GM12873 (cell line): ENCODE data around the gene TPCN2.

Source experiments
- TF ChIP-seq, protein P1 (sequence below): IDR thresholded peaks from 2 replicates; pipeline ENCODE4 v1.5.1; 2012; ENCODE audit warnings: low read depth, mild to moderate bottlenecking, moderate library complexity, low read length, control low read depth; ENCODE audit not compliant: insufficient read depth; ENCODE audit errors: missing control alignments

TPCN2 gene

DNA sequence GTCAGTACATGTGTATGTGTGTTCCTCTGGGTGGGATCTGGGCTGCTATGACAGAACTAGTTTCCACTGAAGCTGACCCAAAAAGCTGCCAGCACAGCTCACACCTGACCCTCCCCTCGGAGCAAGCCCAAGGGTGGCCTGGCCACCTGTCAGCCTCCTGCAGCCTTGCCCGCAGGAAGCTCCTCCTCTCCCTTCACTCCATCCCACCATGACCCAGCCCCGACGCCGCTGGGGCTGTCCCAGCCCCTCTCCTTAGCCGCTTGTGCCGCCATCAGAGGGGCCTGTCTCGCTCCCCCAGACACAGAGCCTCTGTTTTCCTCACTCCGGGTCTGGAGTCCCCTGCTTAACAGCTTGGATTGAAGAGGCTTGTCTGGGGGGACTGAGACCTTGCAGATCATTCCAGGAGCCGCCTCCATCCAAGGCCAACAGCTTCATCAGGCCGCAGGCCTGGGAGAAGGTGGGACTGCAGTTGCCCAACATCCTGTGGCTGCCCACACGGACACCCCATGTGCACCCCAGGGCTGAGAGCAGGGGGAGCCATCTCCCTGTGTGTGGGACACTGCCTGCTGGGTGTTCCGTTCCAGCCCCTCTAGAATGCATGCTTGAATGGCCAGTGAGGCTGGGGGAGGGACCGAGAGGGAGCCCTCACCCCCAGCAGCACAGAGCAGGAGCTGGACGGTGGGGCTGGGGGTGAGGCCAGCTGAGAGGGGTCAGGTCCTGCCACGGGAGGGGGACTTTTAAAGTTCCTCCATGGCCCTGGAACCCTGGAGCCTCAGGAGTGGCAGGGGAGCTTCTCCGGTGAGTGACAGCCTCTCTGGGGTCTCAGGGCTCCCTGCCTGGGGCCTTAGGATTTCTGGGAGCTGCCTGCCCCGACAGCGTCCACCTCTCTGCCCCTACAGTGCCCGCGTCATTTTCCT lies 36.4 kb upstream of the TPCN2 start:
- TF ChIP-seq, protein P1, sequence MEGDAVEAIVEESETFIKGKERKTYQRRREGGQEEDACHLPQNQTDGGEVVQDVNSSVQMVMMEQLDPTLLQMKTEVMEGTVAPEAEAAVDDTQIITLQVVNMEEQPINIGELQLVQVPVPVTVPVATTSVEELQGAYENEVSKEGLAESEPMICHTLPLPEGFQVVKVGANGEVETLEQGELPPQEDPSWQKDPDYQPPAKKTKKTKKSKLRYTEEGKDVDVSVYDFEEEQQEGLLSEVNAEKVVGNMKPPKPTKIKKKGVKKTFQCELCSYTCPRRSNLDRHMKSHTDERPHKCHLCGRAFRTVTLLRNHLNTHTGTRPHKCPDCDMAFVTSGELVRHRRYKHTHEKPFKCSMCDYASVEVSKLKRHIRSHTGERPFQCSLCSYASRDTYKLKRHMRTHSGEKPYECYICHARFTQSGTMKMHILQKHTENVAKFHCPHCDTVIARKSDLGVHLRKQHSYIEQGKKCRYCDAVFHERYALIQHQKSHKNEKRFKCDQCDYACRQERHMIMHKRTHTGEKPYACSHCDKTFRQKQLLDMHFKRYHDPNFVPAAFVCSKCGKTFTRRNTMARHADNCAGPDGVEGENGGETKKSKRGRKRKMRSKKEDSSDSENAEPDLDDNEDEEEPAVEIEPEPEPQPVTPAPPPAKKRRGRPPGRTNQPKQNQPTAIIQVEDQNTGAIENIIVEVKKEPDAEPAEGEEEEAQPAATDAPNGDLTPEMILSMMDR, result no peak

DNA sequence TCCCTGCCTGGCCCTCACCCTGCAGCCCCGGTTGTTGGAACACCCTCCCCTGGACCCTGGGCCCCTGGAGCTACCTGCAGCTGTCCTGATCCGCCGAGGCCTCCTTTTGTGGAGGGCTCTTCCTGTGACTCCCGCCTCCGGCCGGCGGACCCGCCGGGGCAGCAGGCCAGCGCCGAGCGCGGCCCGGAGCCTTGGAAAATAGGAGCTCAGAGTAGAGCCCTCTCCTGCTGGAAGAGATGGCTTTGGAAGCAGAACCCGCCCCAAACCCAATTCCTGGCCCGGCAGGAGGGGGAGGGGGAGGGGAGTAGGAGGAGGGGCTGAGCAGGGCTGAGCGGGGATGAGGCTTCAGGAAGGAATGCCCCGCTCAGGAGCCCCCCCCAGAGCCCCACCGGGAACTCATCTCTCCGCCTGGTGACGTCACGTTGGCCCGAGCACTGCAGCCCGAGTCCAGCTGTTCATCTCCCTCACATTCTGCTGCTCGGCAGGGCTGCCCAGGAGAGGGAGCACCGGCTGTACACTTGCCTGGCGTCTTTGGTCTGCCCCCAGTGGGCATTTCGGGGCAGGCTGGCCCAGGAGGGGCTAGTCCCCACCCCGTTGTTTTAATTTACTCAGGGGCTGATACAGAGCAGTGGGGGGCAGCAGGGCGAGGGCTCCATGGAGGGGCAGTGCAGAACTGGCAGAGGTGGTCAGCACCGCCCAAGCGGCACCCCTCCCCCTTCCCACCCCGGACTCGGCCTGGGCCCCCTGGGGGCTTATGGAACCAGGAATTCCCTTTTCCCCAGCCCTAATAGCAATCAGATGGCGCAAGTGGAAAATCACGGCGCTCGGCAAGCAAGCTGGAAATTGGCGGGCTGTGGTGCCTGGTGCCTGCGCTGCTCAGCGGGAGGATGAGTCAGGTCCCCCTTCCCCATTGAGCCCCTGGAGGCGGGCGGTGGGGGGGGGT lies 35.5 kb upstream of the TPCN2 start, which contains the start of gene MRGPRF:
TSS of gene MRGPRF (minus strand) at position 238 of the 943 bp plus-strand sequence. CDS start 3,345 bp downstream, outside the sequence.
- TF ChIP-seq, protein P1, result peak; percentile 3

DNA sequence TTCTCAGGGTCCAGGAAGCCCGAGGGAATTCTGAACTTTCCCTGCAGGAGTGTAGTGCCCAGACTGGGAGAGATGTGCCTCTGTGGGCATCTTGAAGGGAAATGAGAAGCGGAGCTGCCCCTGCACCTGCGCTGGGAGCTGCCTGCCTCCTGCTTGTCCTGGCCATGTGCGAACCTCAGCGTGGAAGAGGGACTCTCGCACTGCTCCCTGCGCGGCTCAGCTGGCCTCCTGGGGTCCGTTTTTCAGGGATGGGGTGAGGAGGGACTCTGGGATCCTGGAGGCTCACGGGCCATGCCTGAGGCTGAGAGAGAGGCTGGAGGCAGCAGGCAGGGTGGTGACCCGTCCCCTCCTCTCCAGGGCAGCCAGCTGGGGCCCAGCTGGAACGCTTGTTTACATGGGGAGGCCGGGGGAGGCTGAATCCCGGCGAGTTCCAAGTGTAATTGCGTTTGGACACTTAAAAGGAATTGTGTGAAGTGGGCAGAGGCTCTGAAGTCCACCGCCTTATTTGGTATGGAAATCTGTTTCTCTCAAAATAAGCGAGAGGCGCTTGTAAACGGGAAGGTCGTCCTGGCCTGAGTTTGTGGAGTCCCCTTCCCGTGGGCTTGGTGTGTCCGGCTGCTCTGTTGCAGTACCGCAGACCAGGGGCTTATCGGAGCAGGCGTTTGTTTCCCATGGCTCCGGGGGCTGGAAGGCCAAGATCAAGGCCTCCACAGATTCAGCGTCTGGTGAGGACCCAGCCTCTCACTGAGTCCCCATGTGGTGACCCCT lies 34.5 kb upstream of the TPCN2 start:
- TF ChIP-seq, protein P1, result no peak

DNA sequence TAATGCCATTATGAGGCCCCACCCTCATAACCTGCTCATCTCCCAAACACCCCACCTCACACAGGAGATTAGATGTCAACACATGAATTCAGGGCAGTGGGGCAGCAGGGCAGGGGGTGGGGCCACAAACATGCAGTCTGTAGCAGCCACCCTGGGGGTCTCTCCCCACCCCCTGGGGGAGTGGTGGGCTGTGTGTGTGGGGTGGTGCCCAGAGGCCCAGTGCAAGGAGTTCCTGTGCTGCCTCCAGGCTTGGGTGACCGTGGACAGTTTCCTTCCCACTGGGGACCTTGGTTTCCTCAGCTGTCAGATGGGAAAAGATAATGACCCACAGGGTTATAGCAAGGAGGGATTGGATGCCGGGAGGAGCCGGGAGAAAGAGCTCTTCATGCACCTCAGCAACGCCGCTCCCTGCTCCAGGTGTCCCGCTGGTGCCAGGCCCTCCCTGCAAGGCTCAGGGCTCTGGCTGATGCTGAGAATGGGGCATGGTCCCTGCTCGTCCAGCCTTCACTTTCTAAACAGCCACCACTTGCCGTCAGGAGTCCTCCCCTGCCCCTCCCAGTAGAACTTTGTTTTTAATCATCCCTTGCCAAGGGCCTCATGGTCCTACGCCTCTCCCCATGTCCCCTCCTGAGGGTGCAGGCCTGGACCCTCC lies 33.7 kb upstream of the TPCN2 start:
- TF ChIP-seq, protein P1, result no peak

DNA sequence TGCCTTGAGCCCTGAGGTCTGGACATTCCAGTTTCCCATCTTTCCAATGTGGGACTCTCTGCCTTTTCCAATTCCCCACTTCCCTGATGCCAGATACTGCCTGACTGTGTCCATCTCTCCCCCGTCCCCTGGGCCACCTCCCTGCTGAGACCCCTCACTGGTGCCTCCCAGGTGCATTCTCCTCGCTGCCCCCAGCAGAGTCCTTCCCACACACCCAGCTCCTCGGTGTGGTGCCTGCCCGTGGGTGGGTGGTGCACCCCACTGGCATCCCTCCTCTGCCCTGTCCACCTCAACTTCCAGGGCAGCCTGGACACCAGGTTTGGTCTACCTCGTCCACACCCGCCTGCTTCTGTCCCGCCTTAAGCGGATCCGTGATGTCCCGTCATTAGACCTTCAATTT lies 30.8 kb upstream of the TPCN2 start:
- TF ChIP-seq, protein P1, result no peak

DNA sequence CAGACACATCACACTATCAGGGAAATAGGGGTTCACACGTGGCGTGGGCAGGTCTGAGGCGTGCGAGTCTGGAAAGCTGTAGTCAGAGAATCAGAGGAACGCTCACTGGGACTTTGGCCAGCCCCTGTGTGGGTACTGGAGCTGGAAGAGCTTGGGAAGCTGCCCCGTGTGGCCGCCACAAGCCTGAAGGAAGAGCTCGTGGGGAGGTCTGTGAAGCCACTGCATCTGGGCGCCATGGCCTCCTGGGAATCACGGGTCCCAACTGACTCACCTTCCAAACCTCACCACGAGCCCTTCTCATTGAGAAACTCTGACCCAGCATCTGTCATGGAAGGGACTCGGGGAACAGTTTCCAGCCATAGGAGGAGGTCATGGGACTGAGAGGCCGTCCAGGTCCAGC lies 29.8 kb upstream of the TPCN2 start:
- TF ChIP-seq, protein P1, result no peak
